Measurements from ENCODE around the gene SLC24A4.

SLC24A4 gene

DNA sequence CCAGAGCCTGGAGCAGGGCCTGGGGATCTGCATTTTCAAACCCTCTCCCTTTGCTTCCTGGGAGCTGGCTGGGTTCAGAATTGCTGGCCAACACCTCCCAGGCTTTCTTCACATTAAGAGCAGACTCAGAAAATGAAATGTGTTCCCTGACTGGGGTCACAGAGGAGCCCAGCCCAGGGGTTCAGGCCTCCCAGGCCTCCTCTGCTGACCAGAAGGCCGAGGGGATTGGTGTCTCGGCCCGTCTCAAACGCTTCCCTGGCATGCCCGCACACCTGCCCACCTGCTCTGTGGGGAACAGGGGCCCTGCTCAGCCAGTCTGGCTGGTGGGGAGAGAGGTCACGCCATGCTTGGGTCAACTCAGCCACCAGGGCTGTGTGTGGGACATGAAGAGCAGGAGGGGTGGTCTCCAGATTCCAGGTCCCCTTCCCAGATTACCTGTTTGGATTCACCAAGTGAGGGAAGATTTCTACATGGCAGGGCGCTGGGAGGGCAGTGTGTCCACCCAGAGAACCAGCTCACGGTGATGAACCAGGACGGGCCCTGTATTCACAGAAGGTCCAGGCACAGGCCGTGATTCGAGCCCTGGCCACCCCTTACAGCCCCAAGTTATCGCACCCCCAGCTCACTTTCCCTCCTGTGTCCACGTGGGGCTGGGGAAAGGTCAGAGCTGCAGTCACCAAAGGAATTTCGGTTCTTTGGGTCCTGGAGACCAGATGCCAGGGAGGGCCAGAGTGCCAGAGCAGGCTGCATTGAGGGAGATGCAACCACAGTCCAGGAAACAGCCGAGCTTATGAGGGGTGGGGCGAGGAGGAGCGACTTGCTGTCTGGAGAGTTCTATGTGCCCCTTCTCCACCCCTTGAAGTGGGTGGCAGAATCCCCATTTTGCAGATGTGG is 135.4 kb downstream of the SLC24A4 start:
- no peak for DNase-seq (ENCODE audit: low read depth)

- DNase-seq (ENCODE audit: low read depth): no peak
Observed at GRCh38 chr14:92459030-92459949, 136.3 kb downstream of the SLC24A4 start.

DNA sequence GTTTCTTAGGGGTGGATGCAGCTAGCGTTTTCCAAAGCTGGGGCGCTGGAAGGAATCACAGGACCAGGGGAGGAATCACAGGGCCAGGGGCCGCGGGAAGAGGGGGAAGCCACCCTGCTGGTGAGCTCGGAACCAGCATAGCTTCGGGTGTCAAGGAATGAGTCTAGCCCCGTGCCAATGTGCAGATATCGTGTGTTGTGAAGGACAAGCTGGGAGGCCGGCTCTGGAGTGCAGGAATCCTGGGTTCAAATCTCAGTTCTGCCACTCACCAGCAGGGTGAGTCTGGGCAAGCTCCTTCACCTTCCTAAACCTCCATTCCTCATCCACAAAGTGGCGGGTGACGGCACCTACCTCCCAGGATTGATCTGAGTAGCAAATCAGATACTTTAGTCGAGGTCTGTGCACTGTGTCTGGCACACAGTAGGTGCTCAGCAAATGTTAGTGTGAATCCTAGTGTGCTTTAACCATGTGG is 137.0 kb downstream of the SLC24A4 start:
- DNase-seq (ENCODE audit: low read depth): no peak

DNA sequence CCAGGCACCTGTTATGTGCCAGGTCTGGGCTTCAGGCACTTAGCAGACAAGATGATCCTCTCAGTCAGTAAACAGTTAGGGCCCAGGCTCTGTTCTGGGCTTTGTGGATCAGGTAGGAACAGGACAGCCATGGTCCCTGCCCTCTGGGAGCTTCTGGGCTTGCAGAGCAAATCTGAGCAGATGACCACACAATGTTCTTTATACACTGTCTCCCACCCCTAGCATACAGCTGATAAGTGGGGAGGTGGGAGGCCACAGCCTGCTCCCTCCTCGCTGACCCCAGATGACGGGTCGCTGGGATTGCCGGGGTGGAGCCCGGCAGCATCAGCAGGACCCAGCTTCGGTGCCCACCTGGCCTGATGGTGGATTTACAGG is 137.6 kb downstream of the SLC24A4 start:
- no peak for DNase-seq (ENCODE audit: low read depth)

DNA sequence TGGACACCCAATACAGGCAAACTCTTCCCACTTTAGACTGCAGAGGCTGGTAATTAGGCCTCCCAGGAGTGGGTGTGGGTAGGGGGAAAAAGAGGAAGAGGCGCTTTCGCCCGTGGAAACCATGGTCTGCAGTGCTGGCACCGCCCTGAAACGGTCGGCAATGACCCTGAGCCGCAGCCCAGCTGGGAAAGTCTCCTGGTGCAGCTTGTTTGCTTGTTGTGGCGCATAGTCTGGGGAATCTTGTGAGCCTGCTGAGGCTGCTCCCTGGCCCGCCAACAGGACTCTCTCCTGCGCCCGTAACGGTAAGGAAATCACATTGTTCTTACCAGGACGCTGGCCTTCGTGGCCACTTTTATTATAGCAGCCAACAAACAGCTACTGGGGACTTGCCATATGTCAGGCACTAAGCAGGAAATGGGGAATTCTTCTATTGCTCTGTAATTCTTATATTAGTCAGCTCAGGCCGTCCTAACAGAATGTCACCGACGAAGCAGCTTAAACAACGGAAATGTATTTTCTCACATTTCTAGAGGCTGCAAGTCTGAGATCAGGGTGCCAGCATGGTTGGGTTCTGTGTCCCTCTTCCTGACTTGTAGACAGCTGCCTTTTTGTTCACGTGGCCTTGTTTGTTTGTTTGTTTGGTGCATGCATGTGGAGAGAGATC is 138.1 kb downstream of the SLC24A4 start:
- DNase-seq (ENCODE audit: low read depth): no peak

DNA sequence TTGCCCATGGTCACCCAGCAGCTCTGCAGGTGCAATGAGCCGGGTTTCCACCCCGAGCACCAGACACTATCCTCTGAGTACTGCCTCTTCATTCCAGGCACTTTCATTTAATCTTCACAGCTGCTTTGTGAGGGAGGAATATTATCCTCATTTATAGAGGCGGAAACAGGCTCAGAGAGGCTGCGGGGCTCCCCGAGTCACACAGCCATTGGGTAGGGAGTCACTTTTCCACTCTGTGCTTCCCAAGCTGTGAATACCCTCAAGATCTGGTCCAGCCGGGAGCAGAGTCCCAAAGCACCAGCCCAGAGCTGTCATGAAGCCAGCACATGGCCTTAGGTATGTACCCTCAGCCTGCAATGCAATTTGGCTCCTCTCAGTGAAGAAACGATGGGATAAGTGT is 138.9 kb downstream of the SLC24A4 start:
- no peak for DNase-seq (ENCODE audit: low read depth)

DNA sequence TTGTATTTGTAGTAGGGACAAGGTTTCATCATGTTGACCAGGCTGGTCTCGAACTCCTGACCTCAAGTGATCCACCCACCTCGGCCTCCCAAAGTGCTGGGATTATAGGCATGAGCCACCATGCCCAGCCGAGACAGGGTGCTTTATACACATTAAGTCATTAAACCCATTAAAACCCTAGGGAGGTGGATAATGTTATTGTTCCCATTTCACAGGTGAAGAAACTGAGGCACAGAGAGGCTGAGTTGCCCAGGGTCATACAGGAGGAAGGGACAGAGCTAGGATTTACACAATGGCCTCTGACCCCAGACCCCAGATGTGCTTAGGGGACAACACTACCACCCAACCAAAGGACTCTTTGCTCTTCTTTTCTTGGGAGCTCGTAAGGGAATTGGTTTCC is 139.6 kb downstream of the SLC24A4 start:
- DNase-seq (ENCODE audit: low read depth): no peak

DNA sequence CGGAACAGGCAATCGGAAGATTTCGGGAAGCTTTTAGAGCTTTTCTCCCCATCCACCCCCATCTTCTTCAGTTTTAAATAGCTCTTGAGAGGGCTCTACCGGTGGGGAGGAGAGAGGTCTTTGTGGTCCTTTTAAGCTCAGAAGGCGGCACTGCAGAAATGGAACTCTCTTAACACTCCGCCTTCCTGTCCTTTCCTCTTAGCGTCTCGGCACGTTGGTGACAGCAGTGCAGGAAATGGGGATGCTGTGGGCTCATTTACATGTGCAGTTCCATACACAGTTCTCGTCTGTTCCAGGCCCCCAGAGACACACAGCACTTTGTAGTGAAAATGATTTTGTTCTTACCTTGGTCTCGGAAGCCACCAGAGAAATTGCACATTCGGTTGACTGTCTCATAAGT is 140.2 kb downstream of the SLC24A4 start:
- DNase-seq (ENCODE audit: low read depth): no peak

DNA sequence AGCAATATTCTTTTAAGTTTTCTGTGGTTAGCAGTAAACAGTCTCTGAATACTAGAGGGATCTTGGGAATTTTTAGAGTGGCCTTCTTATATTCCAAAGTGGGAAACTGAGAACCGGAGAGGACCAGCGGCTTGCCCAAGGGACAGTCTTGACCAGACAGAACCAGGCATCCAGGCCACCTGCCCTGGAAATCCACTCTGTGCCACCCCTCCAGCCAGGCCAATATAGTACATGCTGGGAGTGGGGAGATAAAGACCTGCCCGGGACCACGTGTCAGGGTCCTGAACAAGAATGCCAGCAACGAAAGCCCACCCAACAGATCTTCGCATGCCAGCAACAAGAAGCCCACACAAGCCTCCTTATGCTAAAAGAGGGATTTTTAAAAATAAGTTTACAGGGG is 141.2 kb downstream of the SLC24A4 start:
- no peak for DNase-seq (ENCODE audit: low read depth)

DNA sequence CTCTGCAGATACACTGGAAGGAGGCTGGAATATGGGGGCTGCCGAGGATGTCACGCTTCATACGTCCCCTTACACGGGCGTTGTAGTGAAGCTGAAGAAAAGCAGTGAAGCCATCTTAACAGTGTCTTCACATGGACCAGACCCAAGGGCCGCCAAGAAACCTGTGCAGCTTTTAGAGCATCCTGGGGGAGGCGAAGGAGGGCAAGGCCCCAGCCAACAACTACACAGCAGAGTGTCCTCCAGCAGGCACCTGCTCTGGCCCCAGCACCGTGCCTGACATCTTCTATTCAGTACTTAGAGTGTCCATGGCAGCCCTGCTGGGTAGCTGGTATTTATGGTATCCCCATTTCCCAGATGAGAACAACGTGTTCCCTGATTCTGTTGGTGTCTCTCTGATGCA is 141.8 kb downstream of the SLC24A4 start:
- DNase-seq (ENCODE audit: low read depth): no peak

- no peak for DNase-seq (ENCODE audit: low read depth)
Observed at GRCh38 chr14:92465353-92466055, 142.5 kb downstream of the SLC24A4 start.

DNA sequence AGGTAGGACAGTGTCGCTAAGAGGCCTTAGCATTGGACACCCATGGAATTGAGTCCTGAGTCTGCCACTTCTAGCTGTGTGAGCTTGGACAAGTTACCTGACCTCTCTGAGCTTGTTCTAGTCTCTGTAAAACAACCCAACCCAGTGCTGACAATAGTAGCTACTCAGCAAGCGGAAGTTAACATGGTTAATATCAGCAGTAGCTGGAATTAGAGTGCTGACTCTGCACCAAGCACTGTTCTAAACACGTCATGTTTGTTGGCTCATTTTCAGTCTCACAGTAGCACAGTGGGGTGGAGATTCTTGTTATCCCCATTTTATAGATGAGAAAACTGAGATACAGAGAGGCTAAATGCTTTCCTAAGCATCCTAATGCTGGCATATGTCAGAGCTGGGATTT is 143.1 kb downstream of the SLC24A4 start:
- no peak for DNase-seq (ENCODE audit: low read depth)

GRCh38 chr14:92469515-92469914 is 146.6 kb downstream of the SLC24A4 start:
- no peak for DNase-seq (ENCODE audit: low read depth)

GRCh38 chr14:92470215-92470614 is 147.2 kb downstream of the SLC24A4 start:
- DNase-seq (ENCODE audit: low read depth): no peak

GRCh38 chr14:92470811-92471210 is 147.8 kb downstream of the SLC24A4 start:
- no peak for DNase-seq (ENCODE audit: low read depth)

DNA sequence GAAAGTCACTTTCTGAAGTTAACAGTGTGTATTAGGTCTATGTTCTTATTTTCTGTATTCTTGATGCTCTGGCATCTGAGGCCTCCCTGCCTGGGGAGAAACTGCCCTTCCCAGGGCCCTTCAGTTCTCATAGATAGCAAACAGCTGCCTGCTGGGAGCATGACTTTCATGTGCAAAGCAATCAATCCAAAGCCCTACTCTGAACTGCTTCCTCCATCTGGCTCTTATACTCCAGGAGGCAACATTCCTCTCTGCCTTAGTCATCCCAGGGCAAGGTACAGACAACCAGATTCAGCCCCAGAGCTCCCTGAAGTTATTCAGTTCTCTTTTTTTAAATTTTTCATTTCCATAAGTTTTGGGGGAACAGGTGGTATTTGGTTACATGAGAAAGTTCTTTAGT is 149.0 kb downstream of the SLC24A4 start:
- no peak for DNase-seq (ENCODE audit: low read depth)

- no peak for DNase-seq (ENCODE audit: low read depth)
Observed at GRCh38 chr14:92472860-92473259, 149.9 kb downstream of the SLC24A4 start.

DNA sequence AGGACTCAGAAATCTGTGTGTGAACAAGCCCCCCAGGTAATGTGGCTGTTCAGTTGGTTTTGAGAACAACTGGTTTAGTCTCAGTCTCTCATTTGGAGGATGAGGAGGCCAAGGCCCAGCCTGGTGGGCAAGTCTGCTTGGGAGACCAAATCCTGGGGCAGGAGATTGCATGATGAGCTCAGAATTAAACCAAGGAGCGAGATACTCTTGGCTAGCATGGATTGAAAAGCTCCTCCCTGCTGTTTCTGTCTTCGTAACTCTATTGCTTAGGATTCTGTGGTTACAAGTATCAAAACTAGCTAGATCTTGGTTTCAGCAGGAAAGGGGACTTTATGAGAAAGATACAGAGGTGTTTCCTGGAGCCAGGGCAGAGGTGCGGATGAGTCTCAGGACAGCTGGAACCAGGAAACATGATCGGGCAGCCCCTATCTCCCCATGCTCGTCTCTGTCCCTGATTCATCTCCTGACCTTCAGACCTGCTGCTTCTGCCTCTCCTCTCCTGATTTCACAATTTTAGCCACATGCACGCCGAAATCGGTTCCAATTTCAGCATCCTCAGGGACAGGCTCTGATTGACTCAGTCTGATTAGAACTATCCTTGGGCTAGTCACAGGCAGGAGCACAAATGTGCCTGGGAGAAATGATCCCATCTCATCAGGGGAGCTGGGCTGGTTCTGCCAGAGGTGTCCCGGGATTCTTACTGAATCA is 150.4 kb downstream of the SLC24A4 start:
- no peak for DNase-seq (ENCODE audit: low read depth)

GRCh38 chr14:92473969-92474535 is 151.1 kb downstream of the SLC24A4 start:
- DNase-seq (ENCODE audit: low read depth): no peak

DNA sequence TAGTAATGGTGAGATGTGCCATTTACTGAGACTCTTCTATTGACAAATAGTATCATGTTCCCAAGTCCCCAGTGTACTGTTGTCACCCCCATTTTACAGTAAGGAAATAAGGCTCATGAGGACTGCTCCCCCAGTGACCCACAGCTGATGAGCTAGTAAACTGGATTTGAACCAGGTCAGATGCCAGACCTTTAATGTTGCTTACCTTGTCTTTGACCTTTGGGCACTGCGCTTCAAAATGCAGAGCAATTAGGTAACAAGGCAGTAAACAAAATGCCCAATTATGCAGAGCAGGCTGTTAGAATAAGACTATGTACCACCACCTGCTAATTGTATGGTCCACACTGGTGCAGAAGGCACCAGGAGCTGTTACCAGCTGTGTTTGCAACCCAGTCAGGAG is 152.1 kb downstream of the SLC24A4 start:
- no peak for DNase-seq (ENCODE audit: low read depth)

All from stimulated activated CD8-positive, alpha-beta memory T cell treated with anti-CD3 and anti-CD28 coated beads, Interleukin-15, amount 100 ng/mL, for 1 hour (primary cell).